GM21786 (cell line): Measurements from ENCODE around the gene GAP43.
"Not testable (repeated sequence)": the region's sequence is repeated elsewhere in the genome, so short reads cannot be mapped to it uniquely, and the experiment has no call there.

Source experiments
- ATAC-seq: cut with Tn5 transposase; IDR thresholded peaks from one replicate; pipeline ENCODE4 v1.9.1; 2021; ENCODE audit not compliant: unreplicated experiment

GAP43 gene

DNA sequence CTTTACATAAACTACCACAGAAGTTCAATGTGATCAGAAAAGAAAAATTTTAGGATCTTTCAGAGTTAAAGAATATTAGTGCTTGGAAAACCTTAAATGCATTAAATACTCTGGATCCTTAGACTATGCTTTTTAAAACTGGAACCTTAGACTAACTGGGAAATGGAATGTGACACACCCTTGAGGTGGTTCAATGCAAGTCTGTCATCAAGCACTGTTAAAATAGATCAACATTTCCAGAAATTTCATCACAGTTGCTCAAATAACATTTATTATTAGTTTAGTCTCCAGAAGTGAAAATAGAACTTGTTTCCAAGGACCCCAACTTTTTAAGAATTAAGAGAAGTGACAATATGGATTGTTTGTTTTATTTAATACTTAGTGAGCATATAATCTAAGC is 71.8 kb downstream of the GAP43 start:
- no peak for ATAC-seq

DNA sequence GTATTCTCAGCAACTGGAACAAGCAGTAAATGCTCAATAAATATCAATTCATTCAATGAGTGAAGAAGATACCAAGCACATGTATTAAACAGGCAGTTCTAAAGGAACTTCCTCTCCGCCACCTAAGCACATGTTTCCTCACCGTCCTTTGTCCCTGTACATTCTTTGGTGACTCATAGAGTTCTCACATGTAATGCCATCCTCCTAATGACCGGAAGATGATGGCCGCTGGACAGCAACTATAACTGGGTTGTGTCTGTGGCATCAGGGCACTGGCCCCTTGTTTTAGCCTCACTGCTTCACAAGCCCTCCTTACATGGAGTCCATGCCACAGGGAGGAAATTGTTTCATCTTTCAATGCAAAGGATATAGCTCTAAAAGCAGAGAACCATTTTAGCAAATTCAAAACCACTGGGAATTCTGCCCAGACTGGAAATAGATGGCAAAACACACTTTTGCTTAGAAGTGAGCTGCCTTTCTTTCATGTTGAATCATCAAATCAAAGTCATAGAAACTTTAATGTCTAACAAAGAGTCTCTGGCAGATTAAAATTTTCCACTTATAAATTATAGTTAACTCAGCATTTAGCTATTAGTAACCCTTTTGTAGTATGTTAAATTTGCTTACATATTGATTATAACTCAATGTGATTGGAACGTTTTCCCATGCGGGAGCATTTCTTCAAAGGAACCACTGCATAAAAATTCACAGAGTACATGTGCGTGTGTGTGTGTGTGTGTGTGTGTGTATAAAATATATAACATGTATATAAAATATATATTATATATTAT is 74.1 kb downstream of the GAP43 start:
- no peak for ATAC-seq

DNA sequence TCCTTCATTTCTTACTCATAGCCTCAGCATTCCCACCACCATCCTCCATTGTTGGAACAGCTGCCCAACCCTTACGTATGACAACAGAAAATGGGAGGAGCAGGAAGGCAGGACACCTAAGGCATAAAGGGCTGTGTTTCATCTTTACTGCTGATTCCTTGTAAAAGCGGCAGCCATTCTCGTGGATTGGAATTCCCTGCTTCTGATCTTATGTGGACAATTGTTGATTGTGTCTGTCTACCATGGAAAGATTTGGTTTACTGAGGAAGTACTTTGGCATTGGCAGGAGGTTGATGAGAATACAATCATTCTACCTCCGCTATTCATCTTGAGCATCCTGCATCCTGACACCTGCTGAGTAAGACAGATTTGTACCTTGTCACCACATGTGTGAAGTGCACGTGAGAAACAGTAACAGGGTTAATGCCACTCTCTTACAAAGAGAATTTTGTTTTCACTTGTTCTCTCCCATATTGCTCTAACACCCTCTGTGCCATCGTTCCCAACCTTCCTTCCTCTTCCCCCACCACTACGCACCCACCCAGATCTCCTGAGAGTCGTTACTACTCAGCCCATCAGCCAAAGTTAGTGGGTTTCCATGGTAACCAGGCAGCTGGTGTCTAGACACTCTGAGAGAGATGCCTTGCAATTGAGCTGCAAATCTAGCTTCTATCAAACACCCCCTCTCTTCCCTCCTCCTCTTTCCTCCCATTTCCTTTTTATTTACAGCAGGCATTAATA is 75.7 kb downstream of the GAP43 start:
- ATAC-seq: no peak

DNA sequence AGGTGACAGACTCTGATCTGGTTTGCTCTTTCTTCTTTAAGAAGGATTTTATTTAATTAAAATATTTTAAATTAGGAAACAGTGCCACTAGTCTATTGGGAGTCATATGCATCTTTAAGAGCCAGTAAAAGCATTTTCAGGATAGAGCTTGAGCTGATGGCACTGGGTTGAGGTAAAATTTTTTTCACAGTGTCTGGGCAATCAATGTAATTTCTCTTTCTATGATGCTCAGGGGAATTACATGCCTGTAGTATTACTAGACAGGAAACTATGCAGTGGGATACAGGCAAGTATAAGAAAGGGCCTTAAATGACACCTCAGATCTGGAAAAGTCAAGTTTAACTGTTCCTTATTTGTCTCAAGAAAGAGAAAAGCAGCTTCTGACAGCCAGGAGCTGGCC is 76.4 kb downstream of the GAP43 start:
- ATAC-seq: no peak

DNA sequence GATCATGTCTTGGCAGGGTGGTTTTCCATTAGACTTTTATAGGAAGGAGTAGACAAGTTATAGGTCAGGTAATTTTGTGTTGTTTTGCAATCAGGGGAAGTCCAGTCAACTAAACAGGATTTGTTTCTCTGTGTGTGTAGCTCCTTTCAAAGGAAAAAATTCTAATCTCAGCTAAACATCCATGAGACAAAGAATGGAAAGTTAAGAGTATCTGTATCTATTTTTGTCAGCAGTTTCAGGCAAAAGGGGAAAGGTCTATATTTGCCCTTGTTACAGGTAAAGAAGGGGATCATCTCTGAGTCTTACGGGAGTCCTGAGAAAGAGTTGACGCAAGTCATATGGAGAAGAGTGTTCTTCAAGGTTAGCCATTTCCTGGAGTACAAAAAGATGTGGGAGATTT is 79.3 kb downstream of the GAP43 start:
- no peak for ATAC-seq

DNA sequence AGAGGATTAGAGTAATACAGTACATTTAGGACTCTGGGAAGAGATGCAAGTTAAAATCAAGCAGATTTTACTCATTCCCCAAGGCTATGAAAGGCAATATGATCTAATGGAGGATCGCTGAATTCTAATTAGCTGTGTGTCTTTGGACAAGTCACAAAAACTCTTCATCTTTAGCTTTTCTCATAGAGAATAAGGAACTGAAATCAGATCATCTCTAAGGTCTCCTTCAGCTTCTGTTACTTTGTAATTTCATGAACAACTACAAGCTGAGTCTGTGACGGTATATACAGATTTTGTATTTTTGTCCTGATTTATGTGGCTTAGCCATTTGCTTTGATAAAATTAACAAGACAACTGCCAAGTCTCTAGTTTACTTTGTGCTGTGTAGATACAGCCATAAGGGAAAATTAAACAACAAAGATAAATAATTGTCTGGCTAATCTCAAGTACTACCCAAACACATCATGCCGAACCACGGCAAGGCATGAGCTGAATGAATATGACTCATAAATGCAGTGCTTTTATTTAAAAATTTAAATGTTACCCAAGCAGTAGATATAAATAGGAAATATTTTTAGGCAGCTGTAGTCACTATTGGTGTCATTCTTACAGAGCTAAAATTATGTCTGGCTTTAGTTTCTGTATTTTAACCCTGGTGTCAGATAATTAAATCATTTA is 81.5 kb downstream of the GAP43 start:
- peak; percentile 57 for ATAC-seq

DNA sequence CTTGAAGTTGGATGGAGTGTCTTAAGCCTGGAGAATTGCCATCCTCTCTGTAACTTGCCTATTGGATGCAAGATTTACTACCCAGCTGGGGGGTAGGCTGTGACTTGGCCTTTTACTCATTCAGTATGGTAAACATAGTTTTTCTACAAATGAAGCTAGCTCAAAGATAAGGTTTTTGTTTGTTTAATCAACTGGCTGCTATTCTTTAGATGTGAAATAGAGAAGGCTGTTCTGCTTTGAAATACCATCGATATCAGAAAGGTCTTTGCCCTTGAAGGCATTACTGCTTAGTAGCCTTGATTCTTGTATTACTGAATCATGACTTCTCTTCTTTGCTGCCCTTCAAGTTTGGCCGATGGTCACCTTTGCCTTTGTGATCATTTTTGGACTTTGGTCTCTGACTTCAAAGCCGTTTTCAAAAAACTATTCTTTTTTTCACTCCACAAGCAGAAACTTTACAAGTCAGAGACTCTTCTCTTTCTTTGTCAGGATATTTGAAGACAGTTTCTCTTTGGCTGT is 83.1 kb downstream of the GAP43 start:
- no peak for ATAC-seq

DNA sequence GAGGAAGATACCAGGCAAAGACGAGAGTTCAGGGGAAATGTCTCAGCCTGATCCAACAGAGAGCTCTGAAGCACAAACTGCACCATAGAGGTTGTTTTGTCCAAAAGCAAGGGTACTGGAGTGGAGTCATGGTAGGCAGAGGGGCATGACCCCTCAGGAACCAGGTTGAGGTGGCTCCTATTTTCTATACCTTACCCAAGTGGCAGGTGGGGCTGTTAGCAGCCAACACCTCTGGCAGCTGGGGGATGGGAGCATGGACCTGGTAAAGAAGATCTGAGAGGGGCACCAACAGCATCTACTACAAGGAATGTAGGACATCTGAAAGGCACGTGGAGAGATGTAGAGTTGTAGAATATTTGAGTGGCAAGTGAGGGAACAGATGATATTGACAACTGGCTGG is 85.2 kb downstream of the GAP43 start:
- ATAC-seq: no peak

DNA sequence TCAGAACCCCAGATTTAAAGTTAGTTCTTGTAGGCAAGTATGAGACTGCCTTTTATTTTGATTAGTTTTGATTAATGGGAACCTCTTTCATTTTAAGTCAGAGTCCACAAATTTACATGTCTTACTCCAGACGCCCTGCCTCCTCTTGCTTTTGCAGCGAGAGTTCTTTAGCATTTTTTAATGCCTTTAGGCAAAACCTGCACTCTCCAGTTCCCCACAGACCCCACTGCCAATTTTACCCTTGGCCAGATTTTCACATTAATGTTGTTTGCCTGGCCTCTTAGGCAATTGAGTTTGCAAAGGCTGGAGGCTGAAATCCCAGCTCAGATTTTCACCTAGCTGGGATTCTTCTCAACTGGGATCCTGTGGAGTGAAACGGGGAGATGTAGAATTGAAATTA is 85.8 kb downstream of the GAP43 start:
- ATAC-seq: no peak

DNA sequence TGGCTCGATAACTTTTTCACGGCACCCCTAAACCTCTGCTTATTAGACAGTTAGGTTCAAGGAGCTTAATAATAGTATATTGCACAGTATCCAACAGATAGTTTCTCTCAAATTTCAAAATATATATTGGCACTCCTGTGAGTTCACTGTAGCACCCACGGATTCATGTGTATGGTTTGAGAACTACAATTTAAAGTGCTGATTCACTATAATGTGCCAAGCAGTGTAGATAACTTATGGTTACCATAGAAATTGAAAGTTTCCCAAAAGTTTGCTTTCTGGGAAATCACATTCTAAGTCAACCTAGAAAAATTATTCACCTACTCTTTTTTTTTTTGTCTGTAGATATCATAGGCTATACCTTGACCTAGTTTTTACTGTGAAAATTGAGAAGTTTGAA is 86.6 kb downstream of the GAP43 start:
- ATAC-seq: no peak

DNA sequence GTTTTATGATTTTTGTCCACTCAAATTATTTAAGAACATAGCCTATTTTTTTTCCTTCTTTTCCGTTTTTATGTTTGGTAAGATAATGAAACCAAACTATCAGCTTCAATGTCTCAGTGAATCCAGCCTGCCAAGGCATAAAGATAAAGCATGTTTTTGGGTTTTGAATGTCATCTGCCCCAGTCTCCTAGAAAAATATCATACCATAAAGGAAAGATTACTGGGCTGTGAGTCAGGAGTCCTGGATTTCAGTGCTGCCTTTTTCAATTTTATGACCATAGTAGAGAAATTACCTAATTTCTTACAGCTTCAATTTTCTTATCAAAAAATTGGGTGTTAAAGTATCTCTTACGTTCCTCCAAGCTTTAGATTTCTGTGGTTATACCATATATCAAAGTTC is 87.5 kb downstream of the GAP43 start:
- no peak for ATAC-seq

DNA sequence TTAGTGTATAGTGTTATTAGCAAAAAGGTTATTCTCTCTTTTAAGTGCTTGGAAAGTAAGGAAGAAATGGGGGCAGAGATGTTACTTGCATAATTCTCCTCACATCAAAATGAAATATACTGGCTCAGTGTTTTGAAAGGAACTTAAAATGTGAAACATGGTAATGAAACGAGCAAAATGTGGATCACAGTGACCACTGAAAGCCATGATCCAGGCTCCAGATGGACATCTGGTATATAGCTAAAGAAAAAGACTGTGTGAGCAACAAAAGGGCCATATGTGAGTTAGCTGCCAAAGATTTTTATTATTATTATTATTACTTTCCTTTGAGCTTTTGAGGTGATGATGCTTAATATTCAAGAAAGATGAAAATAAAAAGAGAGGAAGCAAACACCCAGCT is 89.6 kb downstream of the GAP43 start:
- ATAC-seq: no peak

DNA sequence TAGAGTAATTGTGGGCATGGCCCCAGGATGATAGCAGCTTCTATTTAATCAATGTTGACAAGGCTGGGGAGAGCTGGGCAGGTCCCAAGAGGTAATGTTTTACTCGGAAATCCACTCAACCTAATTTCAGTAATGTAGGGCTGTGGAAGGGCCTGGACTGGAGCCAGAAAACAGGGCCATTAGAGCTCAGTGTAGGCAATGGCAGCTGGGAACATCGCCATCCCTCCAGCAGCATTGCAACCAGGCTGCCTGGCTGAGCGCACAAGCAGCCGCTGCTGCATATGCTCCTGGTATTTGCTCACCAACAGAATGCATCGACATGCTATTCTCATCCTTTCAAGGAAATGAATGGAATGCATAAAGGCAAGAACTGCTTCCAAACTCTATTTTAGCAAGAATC is 90.0 kb downstream of the GAP43 start:
- no peak for ATAC-seq

DNA sequence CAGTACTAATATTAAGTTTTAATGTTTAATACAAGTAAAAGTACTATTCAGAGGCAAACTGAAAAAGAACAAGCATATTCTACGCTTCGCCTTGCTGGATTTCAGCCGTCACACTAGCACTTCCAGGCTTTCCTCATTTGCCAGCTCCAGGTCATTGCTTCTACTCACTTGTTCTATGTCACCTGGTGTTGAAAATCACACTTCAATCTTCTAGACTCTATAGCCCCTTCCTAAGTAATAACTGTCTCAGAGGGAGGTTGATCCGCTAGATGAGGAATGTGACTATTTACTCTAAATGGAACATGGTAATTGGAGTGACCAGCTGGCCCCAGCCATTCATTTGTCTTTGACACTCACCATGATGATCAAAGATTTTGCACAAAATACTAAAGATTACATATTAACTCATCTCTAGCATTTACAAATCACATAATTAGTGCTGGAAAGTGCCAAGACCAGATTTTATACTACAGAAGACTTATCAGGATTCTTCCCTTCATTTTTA is 92.0 kb downstream of the GAP43 start:
- no peak for ATAC-seq

DNA sequence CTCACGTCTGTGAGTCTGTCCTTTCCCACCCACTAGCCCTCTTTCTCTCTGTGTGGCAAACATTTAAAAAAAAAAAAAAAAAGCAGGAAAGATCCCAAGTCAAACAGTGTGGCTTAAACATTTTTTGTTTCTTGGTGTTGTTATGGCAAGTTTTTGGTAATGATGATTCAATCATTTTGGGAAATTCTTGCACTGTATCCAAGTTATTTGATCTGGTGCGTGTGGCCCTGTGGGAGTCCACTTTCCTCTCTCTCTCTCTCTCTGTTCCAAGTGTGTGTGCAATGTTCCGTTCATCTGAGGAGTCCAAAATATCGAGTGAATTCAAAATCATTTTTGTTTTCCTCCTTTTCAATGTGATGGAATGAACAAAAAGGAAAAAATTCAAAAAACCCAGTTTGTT is 97.7 kb downstream of the GAP43 start:
- ATAC-seq: no peak

DNA sequence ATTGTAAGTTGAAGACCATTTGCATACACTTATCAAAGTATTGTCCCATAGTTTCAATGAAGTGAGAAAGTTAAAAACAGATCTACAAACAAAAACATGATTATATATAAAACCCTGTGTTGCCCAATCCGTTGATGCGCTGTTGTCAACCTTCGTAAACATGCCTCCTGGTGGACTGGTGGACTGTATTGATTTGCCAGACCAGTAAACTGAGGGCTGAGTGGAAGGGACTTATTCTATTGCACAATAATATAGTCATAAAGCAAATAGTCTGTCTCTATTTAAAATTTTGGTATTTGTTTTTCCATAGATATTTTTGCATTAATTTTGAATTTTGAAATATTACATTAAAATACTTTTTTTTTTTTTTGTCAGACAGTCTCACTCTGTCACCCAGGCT is 102.5 kb downstream of the GAP43 start:
- no peak for ATAC-seq

DNA sequence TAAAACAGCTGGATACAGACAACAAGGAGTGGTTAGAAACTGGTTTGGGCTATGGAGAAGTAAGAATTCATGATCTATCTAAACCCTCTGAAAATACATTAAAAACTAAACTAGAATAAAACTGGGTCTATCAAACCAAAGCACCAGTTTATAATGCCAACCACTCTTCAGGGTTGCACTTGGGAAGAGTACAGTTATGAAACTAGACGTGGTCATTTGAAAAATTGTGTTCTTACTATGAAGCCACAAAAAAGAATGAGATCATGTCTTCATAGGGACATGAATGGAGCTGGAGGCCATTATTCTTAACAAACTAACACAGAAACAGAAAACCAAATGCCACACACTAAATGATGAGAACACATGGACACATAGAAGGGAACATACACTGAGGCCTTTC is 103.8 kb downstream of the GAP43 start:
- ATAC-seq: no peak

DNA sequence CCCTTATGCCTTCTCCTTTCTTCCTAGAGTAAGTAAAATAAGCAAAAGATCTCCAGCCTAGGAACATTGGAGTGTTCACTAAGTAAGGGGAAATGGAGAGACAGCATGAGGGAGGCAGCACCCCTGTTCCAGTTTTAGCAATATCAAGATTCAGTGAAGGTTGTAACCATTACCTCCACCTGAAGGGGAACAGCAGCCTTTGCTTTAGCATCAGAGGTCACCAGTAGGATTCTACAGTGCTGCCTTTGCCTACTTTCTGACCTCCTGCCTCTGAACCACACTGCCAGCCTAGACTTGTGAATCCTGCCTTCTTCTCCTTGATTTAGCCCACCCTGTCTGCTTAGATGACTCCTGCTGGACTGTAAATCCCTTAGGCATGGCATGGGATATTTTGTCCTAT is 104.7 kb downstream of the GAP43 start:
- no peak for ATAC-seq

DNA sequence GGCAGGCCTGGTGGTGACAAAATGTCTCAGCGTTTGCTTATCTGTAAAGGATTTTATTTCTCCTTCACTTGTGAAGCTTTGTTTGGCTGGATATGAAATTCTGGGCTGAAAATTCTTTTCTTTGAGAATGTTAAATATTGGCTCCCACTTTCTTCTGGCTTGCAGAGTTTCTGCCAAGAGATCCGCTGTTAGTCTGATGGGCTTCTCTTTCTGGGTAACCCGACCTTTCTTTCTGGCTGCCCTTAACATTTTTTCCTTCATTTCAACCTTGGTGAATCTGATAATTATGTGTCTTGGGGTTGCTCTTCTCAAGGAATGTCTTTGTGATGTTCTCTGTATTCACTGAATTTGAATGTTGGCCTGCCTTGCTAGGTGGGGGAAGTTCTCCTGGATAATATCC is 113.0 kb downstream of the GAP43 start:
- not testable (repeated sequence) for ATAC-seq

DNA sequence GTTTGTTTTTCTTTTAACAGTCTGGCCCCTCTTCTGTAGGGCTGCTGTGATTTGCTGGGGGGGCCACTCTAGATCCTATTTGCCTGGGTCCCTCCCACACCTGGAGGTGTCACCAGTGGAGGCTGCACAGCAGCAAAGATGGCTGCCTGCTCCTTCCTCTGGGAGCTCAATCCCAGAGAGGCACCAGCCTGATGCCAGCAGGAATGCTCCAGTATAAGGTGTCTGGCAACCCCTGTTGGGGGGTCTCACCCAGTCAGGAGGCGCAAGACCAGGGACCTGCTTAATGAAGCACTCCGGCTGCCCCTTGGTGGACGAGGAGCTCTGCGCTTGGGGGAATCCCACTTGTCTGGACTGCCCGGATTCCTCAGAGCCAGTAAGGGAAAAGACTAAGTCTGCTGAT is 118.3 kb downstream of the GAP43 start:
- no peak for ATAC-seq

DNA sequence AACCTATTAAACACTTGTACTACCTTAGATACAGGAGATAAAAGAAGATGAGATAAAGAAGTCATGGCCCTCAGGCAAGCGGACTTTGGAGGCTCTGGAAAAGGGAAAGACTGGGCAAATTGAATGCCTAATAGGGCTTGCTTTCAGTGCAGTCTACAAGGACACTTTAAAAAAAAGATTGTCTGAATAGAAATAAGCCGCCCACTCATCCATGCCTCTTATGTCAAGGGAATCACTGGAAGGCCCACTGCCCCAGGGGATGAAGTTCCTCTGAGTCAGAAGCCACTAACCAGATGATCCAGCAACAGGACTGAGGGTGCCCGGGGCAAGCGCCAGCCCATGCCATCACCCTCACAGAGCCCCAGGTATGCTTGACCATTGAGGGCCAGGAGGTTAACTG is 121.2 kb downstream of the GAP43 start:
- ATAC-seq: not testable (repeated sequence)

DNA sequence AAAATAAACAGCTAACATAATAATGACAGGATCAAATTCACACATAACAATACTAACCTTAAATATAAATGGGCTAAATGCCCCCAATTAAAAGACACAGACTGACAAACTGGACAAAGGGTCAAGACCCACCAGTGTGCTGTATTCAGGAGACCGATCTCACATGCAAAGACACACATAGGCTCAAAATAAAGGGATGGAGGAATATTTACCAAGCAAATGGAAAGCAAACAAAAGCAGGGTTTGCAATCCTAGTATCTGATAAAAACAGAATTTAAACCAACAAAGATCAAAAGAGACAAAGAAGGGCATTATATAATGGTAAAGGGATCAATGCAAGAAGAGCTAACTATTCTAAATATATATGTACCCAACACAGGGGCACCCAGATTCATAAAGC is 129.7 kb downstream of the GAP43 start:
- not testable (repeated sequence) for ATAC-seq
